HEK293 (cell line): ENCODE results near the gene ZNF831.

Experiments
- CTCF ChIA-PET: fragments of 350-600 bp; formaldehyde crosslinking; extraction: SDS; loops from one replicate; lab custom pipeline; 2021; ENCODE audit warnings: antibody characterized with exemption; lab: Yijun Ruan, JAX
- POLR2A ChIA-PET: fragments of 300-600 bp; formaldehyde crosslinking; extraction: SDS; loops from one replicate; lab custom pipeline; 2020; ENCODE audit warnings: antibody characterized with exemption, inconsistent platforms; lab: Yijun Ruan, JAX
- H3K27ac ChIP-seq: fragments of 200-500 bp; sonication (Bioruptor generic); 2 replicates; pipeline ENCODE4 v1.5.1; 2014; ENCODE audit warnings: low read depth, low read length, control low read depth, inconsistent platforms; ENCODE audit errors: extremely low read depth
- H3K36me3 ChIP-seq, 2 experiments: fragments of 200-500 bp in 1 of 2; sonication (Bioruptor generic) in 1 of 2; 1 replicate in 1 of 2; 2 replicates in 1 of 2; pipeline ENCODE4 v1.5.1; 2014 to 2017; ENCODE audit warnings: inconsistent platforms in 2 of 2, low read length in 2 of 2; ENCODE audit not compliant: control insufficient read depth in 2 of 2, insufficient read depth in 1 of 2
- H3K4me1 ChIP-seq: fragments of 200-500 bp; sonication (Bioruptor generic); 2 replicates; pipeline ENCODE4 v1.5.1; 2014; ENCODE audit warnings: mild to moderate bottlenecking, low read length, inconsistent platforms; ENCODE audit not compliant: control insufficient read depth, insufficient read depth
- H3K4me3 ChIP-seq: 2 replicates; pipeline ENCODE4 v1.5.1; 2011; ENCODE audit warnings: low read depth, mild to moderate bottlenecking, control low read depth, low read length, moderate library complexity
- H3K9me3 ChIP-seq: fragments of 200-500 bp; sonication (Bioruptor generic); 2 replicates; pipeline ENCODE4 v1.5.1; 2014; ENCODE audit warnings: low read depth, low read length, inconsistent platforms; ENCODE audit not compliant: control insufficient read depth, insufficient read depth
- HOXC10 ChIP-seq: sonication (generic); formaldehyde crosslinking; IDR thresholded peaks from 2 replicates; pipeline ENCODE4 v1.8.1; 2023; ENCODE audit warnings: mild to moderate bottlenecking, missing genetic modification reagents
- KLF10 ChIP-seq: fragments of 450-650 bp; IDR thresholded peaks from 2 replicates; pipeline ENCODE4 v1.5.1; 2018; ENCODE audit warnings: missing biosample characterization, mild to moderate bottlenecking, missing genetic modification characterization
- MEIS1 ChIP-seq: sonication (generic); formaldehyde crosslinking; IDR thresholded peaks from 2 replicates; pipeline ENCODE4 v1.8.1; 2022; ENCODE audit warnings: missing genetic modification reagents, mild to moderate bottlenecking, borderline replicate concordance
- PRDM10 ChIP-seq: fragments of 450-650 bp; formaldehyde crosslinking; IDR thresholded peaks from 2 replicates; pipeline ENCODE4 v1.5.1; 2016; ENCODE audit warnings: missing biosample characterization, missing genetic modification characterization
- ZIC2 ChIP-seq: fragments of 450-650 bp; formaldehyde crosslinking; IDR thresholded peaks from 2 replicates; pipeline ENCODE4 v1.5.1; 2016; ENCODE audit warnings: missing biosample characterization, missing genetic modification characterization
- ZNF169 ChIP-seq: fragments of 450-650 bp; formaldehyde crosslinking; IDR thresholded peaks from 2 replicates; pipeline ENCODE4 v1.5.1; 2016; ENCODE audit warnings: missing biosample characterization, missing genetic modification characterization
- ZNF366 ChIP-seq: fragments of 450-650 bp; formaldehyde crosslinking; conservative IDR thresholded peaks from 2 replicates; pipeline ENCODE4 v1.5.1; 2016; ENCODE audit warnings: missing biosample characterization, missing genetic modification characterization
- ZNF510 ChIP-seq: fragments of 450-650 bp; formaldehyde crosslinking; IDR thresholded peaks from 2 replicates; pipeline ENCODE4 v1.5.1; 2018; ENCODE audit warnings: mild to moderate bottlenecking, missing genetic modification characterization, missing biosample characterization; ENCODE audit not compliant: insufficient replicate concordance
- ZNF514 ChIP-seq: fragments of 450-650 bp; formaldehyde crosslinking; IDR thresholded peaks from 2 replicates; pipeline ENCODE4 v1.5.1; 2016; ENCODE audit warnings: missing biosample characterization, missing genetic modification characterization
- ZNF645 ChIP-seq: fragments of 450-650 bp; formaldehyde crosslinking; IDR thresholded peaks from 2 replicates; pipeline ENCODE4; 2016; ENCODE audit warnings: missing biosample characterization, missing genetic modification characterization
- ZNF777 ChIP-seq: fragments of 450-650 bp; formaldehyde crosslinking; IDR thresholded peaks from 2 replicates; pipeline ENCODE4 v1.5.1; 2017; ENCODE audit warnings: missing biosample characterization, missing genetic modification characterization, borderline replicate concordance
- ZNF791 ChIP-seq: fragments of 450-650 bp; formaldehyde crosslinking; IDR thresholded peaks from 2 replicates; pipeline ENCODE4 v1.5.1; 2016; ENCODE audit warnings: missing biosample characterization, missing genetic modification characterization
- ZSCAN30 ChIP-seq: fragments of 450-650 bp; IDR thresholded peaks from 2 replicates; pipeline ENCODE4 v1.5.1; 2018; ENCODE audit warnings: missing biosample characterization, mild to moderate bottlenecking, missing genetic modification characterization, moderate library complexity
- TF ChIP-seq, protein P1 (sequence below): fragments of 450-650 bp; formaldehyde crosslinking; IDR thresholded peaks from 2 replicates; pipeline ENCODE4 v1.5.1; 2016; ENCODE audit warnings: missing biosample characterization, missing genetic modification characterization, borderline replicate concordance
- TF ChIP-seq, protein P2 (sequence below): fragments of 450-650 bp; formaldehyde crosslinking; IDR thresholded peaks from 2 replicates; pipeline ENCODE4 v1.5.1; 2016; ENCODE audit warnings: missing biosample characterization, missing genetic modification characterization

The ZNF831 gene

DNA sequence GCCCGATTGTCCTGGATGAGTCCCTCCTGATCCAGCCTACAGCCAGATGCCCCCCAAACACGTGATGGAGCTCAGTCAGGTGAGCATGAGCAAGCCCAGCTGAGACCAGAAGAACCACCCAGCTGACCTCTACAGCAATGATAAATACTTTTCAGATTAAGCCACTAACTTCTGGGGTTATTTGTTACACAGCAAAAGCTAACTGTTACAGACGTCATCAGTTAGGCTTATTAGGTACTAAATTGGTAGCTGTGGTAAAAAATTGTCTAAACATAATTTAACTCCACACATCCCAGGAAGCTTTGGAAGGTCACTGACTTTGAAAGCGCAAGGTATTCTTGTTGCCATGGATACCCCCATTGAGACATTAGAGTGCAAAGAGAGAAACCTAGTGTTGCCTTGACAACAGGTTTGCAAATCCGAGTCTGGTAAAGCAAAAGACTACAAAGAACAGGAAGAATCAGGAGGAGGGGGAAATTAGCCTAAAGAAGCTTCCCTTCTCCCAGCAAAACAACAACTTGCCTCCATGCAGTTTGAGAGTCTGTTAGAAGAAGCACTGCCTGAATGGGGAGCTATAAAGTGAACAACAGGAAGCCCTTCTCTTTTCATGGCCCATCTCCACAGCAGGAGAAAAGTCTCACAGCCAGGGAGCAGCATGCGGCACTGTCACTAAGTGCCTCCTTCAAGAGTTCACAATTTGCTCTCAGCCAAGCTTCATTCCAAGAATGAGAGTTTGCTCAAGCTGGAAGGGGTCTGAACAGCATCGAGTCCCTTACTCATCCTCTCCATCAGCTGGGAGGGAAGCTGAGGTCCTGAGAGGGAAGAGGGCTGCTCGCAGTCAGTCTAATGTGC, 41.7 kb upstream of the ZNF831 start:
- peak; percentile 52; the same call in 1 of the 2 replicates for TF ChIP-seq ZIC2 (tag by site-specific recombination)
- no peak for TF ChIP-seq MEIS1 (CRISPR knock-in tag)
- no peak for TF ChIP-seq KLF10 (tag by site-specific recombination)
- TF ChIP-seq, protein P1, sequence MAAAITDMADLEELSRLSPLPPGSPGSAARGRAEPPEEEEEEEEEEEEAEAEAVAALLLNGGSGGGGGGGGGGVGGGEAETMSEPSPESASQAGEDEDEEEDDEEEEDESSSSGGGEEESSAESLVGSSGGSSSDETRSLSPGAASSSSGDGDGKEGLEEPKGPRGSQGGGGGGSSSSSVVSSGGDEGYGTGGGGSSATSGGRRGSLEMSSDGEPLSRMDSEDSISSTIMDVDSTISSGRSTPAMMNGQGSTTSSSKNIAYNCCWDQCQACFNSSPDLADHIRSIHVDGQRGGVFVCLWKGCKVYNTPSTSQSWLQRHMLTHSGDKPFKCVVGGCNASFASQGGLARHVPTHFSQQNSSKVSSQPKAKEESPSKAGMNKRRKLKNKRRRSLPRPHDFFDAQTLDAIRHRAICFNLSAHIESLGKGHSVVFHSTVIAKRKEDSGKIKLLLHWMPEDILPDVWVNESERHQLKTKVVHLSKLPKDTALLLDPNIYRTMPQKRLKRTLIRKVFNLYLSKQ: no peak
- no peak for TF ChIP-seq ZNF777
- TF ChIP-seq, protein P2, sequence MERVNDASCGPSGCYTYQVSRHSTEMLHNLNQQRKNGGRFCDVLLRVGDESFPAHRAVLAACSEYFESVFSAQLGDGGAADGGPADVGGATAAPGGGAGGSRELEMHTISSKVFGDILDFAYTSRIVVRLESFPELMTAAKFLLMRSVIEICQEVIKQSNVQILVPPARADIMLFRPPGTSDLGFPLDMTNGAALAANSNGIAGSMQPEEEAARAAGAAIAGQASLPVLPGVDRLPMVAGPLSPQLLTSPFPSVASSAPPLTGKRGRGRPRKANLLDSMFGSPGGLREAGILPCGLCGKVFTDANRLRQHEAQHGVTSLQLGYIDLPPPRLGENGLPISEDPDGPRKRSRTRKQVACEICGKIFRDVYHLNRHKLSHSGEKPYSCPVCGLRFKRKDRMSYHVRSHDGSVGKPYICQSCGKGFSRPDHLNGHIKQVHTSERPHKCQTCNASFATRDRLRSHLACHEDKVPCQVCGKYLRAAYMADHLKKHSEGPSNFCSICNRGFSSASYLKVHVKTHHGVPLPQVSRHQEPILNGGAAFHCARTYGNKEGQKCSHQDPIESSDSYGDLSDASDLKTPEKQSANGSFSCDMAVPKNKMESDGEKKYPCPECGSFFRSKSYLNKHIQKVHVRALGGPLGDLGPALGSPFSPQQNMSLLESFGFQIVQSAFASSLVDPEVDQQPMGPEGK: no peak
- H3K36me3 ChIP-seq: no peaks in the 10 kb centered on the region
- ChIA-PET POLR2A (no interaction called here), CTCF (interaction anchor here (0.5 to 1.0 kb wide), 3 partner anchors 98 to 334 kb away, joined by 3 to 4 read pairs (median 3); no protein-coding TSS in a partner anchor)
- no peaks in the 10 kb centered on the region for H3K9me3 ChIP-seq
- no peak overlapping the region for H3K4me3 ChIP-seq
- no peak overlapping the region for H3K27ac ChIP-seq
- no peaks in the 10 kb centered on the region for H3K4me1 ChIP-seq

- no peaks in the 10 kb centered on the region for H3K4me1 ChIP-seq
- no peaks in the 10 kb centered on the region for H3K9me3 ChIP-seq
- no peaks in the 10 kb centered on the region for H3K36me3 ChIP-seq
- ChIA-PET POLR2A (no interaction called here), CTCF (interaction anchor here (0.5 to 1.0 kb wide), 3 partner anchors 68 to 333 kb away, joined by 3 to 4 read pairs (median 4); no protein-coding TSS in a partner anchor)
- H3K27ac ChIP-seq: no peak overlapping the region
- TF ChIP-seq ZNF514 (tag by site-specific recombination) (no peak), ZNF510 (tag by site-specific recombination) (no peak), ZNF169 (tag by site-specific recombination) (no peak), ZNF791 (tag by site-specific recombination) (no peak), ZSCAN30 (tag by site-specific recombination) (no peak), ZNF366 (tag by site-specific recombination) (no peak), HOXC10 (CRISPR knock-in tag) (no peak), ZNF645 (no peak), PRDM10 (no peak)
- TF ChIP-seq, all 188 proteins: peak for 0
- no peak overlapping the region for H3K4me3 ChIP-seq
Measured at GRCh38 chr20:59122566-59122919, 41.1 kb upstream of the ZNF831 start.
